HEK293 (cell line): ENCODE results near the gene TYROBP.

Source experiments
- BCL11A ChIP-seq: fragments of 450-650 bp; formaldehyde crosslinking; IDR thresholded peaks from 2 replicates; pipeline ENCODE4 v1.5.1; 2016; ENCODE audit warnings: low read depth, missing biosample characterization, missing genetic modification characterization
- OVOL3 ChIP-seq: fragments of 450-650 bp; formaldehyde crosslinking; IDR thresholded peaks from 2 replicates; pipeline ENCODE4 v1.5.1; 2016; ENCODE audit warnings: missing biosample characterization, missing genetic modification characterization
- ZNF223 ChIP-seq: fragments of 450-650 bp; formaldehyde crosslinking; IDR thresholded peaks from 2 replicates; pipeline ENCODE4 v1.5.1; 2016; ENCODE audit warnings: missing biosample characterization, missing genetic modification characterization
- ZNF449 ChIP-seq: fragments of 450-650 bp; formaldehyde crosslinking; IDR thresholded peaks from 2 replicates; pipeline ENCODE4 v1.5.1; 2017; ENCODE audit warnings: missing biosample characterization, mild to moderate bottlenecking, missing genetic modification characterization, moderate library complexity
- ZNF530 ChIP-seq: fragments of 450-650 bp; formaldehyde crosslinking; IDR thresholded peaks from 2 replicates; pipeline ENCODE4 v1.5.1; 2016; ENCODE audit warnings: low read depth, missing biosample characterization, missing genetic modification characterization
- ZSCAN16 ChIP-seq: fragments of 450-650 bp; formaldehyde crosslinking; IDR thresholded peaks from 2 replicates; pipeline ENCODE4 v1.5.1; 2016; ENCODE audit warnings: missing biosample characterization, missing genetic modification characterization
- TF ChIP-seq, protein P1 (sequence below): fragments of 450-650 bp; formaldehyde crosslinking; IDR thresholded peaks from 2 replicates; pipeline ENCODE4 v1.5.1; 2016; ENCODE audit warnings: missing biosample characterization, missing genetic modification characterization
- TF ChIP-seq, protein P2 (sequence below): fragments of 450-650 bp; formaldehyde crosslinking; IDR thresholded peaks from 2 replicates; pipeline ENCODE4 v1.5.1; 2016; ENCODE audit warnings: missing biosample characterization, missing genetic modification characterization
- TF ChIP-seq, protein P3 (sequence below): fragments of 450-650 bp; formaldehyde crosslinking; IDR thresholded peaks from 2 replicates; pipeline ENCODE4 v1.5.1; 2016; ENCODE audit warnings: missing biosample characterization, missing genetic modification characterization
- TF ChIP-seq, protein P4 (sequence below): IDR thresholded peaks from 2 replicates; pipeline ENCODE4 v1.6.1; 2011; ENCODE audit warnings: mild to moderate bottlenecking, low read depth, low read length, borderline replicate concordance

- TF ChIP-seq, protein P1, sequence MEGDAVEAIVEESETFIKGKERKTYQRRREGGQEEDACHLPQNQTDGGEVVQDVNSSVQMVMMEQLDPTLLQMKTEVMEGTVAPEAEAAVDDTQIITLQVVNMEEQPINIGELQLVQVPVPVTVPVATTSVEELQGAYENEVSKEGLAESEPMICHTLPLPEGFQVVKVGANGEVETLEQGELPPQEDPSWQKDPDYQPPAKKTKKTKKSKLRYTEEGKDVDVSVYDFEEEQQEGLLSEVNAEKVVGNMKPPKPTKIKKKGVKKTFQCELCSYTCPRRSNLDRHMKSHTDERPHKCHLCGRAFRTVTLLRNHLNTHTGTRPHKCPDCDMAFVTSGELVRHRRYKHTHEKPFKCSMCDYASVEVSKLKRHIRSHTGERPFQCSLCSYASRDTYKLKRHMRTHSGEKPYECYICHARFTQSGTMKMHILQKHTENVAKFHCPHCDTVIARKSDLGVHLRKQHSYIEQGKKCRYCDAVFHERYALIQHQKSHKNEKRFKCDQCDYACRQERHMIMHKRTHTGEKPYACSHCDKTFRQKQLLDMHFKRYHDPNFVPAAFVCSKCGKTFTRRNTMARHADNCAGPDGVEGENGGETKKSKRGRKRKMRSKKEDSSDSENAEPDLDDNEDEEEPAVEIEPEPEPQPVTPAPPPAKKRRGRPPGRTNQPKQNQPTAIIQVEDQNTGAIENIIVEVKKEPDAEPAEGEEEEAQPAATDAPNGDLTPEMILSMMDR (tag by site-specific recombination), result no peak
- TF ChIP-seq ZNF223 (tag by site-specific recombination), result no peak
- no peak for TF ChIP-seq ZNF530 (tag by site-specific recombination)
- TF ChIP-seq, protein P2, sequence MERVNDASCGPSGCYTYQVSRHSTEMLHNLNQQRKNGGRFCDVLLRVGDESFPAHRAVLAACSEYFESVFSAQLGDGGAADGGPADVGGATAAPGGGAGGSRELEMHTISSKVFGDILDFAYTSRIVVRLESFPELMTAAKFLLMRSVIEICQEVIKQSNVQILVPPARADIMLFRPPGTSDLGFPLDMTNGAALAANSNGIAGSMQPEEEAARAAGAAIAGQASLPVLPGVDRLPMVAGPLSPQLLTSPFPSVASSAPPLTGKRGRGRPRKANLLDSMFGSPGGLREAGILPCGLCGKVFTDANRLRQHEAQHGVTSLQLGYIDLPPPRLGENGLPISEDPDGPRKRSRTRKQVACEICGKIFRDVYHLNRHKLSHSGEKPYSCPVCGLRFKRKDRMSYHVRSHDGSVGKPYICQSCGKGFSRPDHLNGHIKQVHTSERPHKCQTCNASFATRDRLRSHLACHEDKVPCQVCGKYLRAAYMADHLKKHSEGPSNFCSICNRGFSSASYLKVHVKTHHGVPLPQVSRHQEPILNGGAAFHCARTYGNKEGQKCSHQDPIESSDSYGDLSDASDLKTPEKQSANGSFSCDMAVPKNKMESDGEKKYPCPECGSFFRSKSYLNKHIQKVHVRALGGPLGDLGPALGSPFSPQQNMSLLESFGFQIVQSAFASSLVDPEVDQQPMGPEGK (tag by site-specific recombination), result no peak
- TF ChIP-seq ZNF449 (tag by site-specific recombination), result no peak
- TF ChIP-seq, protein P3, sequence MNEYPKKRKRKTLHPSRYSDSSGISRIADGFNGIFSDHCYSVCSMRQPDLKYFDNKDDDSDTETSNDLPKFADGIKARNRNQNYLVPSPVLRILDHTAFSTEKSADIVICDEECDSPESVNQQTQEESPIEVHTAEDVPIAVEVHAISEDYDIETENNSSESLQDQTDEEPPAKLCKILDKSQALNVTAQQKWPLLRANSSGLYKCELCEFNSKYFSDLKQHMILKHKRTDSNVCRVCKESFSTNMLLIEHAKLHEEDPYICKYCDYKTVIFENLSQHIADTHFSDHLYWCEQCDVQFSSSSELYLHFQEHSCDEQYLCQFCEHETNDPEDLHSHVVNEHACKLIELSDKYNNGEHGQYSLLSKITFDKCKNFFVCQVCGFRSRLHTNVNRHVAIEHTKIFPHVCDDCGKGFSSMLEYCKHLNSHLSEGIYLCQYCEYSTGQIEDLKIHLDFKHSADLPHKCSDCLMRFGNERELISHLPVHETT (tag by site-specific recombination), result no peak
- TF ChIP-seq BCL11A, result no peak
- TF ChIP-seq, protein P4, sequence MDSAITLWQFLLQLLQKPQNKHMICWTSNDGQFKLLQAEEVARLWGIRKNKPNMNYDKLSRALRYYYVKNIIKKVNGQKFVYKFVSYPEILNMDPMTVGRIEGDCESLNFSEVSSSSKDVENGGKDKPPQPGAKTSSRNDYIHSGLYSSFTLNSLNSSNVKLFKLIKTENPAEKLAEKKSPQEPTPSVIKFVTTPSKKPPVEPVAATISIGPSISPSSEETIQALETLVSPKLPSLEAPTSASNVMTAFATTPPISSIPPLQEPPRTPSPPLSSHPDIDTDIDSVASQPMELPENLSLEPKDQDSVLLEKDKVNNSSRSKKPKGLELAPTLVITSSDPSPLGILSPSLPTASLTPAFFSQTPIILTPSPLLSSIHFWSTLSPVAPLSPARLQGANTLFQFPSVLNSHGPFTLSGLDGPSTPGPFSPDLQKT, result no peak
- TF ChIP-seq ZSCAN16 (tag by site-specific recombination), result no peak
- TF ChIP-seq OVOL3 (tag by site-specific recombination), result no peak
Measured at GRCh38 chr19:35890113-35890650, 17.9 kb downstream of the TYROBP start.
